Measurements from ENCODE around the gene SPATS2L. TPM values are rescaled to one million over a fixed set of nuclear protein-coding genes. Genes with fewer than 3 reads are reported as not detected.

Gene SPATS2L
- total RNA-seq, 1 experiment from 2014 or later = not detected

DNA sequence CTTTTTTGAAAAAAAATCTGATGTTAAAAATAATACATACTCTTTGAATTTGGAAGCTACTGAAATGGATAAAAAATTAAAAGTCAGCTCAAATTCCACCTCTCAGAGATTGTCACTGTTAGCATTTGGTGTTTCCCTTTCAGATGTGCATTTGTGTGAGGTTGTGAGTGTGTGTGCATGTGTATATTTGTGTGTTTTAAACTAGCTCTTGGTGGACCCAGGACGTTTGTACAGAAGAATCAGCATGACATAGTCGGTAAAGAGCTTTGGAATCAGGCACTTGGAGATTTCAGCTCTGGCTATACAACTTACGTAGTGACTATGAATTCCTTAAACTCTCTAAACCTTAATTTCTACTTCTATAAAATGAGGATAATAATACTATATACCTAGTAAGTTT lies 14.5 kb downstream of the SPATS2L start:
- Histone ChIP-seq H3K9ac (ENCODE audit: low read length) (no peak overlapping the region), H3K79me2 (ENCODE audit: low read length) (no peaks in the 10 kb centered on the region), H3K36me3 (ENCODE audit: insufficient read depth, low read length) (no peaks in the 10 kb centered on the region), H3K4me3 (ENCODE audit: low read length) (no peak overlapping the region), H3K4me1 (ENCODE audit: low read length) (no peaks in the 10 kb centered on the region), H3K27ac (ENCODE audit: low read length) (no peak overlapping the region), H3K27me3 (ENCODE audit: low read length) (no peaks in the 10 kb centered on the region), H3K9me3 (ENCODE audit: low read length) (no peaks in the 10 kb centered on the region), H4K20me1 (ENCODE audit: insufficient read depth, low read depth, low read length) (no peaks in the 10 kb centered on the region), H3K9me2 (replicated peaks; ENCODE audit: insufficient read depth, low read length) (no peaks in the 10 kb centered on the region), H2AFZ (ENCODE audit: low read length) (no peak overlapping the region), H3K4me2 (ENCODE audit: low read depth, low read length, poor library complexity, severe bottlenecking) (no peak overlapping the region)
- no peak for DNase-seq

DNA sequence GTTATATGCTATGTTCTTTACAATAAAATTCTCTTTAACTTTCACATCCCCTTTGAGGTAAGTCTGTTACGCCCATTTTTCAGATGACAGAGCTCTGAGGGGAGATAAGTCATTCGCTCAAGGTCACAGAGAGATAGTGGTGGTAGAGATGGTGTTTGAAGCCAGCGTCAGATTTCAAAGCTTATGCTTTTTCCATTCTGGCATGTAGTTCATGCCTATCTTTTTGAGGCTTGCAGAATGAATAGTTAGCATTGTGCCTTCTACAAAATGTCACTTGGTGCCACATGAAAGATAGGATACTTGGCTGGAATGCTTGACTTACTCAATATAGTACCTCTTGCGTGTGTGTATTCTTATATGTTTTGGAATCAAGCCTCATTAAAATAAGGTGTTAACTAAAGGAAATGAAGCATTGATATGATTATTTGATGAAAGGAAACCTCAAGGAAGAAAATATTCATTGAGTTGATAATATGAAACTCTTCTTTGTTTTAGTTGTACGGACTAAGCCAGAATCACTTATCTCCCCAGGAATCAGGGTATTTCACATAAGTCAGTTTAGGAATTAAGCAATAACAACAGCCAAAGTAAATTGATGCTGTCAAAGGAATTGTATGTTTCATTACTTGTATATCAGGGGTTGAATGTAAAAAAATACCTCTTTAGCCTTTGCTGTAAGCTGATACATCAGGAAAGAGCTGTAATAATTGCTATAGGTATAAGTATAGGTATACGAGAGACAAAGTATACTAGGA lies 15.5 kb downstream of the SPATS2L start:
- Histone ChIP-seq H4K20me1 (ENCODE audit: insufficient read depth, low read depth, low read length) (no peaks in the 10 kb centered on the region), H3K9ac (ENCODE audit: low read length) (no peak overlapping the region), H3K9me2 (replicated peaks; ENCODE audit: insufficient read depth, low read length) (no peaks in the 10 kb centered on the region), H3K36me3 (ENCODE audit: insufficient read depth, low read length) (no peaks in the 10 kb centered on the region), H3K27ac (ENCODE audit: low read length) (no peak overlapping the region), H3K4me2 (ENCODE audit: low read depth, low read length, poor library complexity, severe bottlenecking) (no peak overlapping the region), H2AFZ (ENCODE audit: low read length) (no peak overlapping the region), H3K4me3 (ENCODE audit: low read length) (no peak overlapping the region), H3K9me3 (ENCODE audit: low read length) (no peaks in the 10 kb centered on the region), H3K4me1 (ENCODE audit: low read length) (no peaks in the 10 kb centered on the region), H3K79me2 (ENCODE audit: low read length) (no peaks in the 10 kb centered on the region), H3K27me3 (ENCODE audit: low read length) (no peaks in the 10 kb centered on the region)
- no peak for DNase-seq

DNA sequence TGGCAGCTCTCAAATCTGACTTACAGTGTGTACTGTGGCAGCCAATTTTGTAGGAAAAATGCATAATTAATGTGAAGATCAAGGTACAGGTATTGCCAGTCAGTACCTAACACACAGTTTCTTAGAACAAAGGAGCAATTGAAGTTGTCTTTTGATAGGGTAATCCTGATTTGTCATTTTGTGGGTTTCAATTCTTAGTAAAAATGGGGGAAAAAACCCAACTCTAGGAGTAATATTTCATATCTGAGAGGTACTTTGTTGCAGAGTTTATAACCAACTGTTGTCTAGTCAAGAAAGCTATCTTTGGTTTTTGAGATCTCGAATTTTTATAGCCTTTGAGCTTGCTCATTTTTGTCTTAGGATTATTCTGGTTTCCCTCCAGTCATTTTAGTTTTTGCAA lies 16.1 kb downstream of the SPATS2L start:
- Histone ChIP-seq H3K4me2 (ENCODE audit: low read depth, low read length, poor library complexity, severe bottlenecking) (no peak overlapping the region), H3K9me3 (ENCODE audit: low read length) (no peaks in the 10 kb centered on the region), H3K4me1 (ENCODE audit: low read length) (no peaks in the 10 kb centered on the region), H2AFZ (ENCODE audit: low read length) (no peak overlapping the region), H3K4me3 (ENCODE audit: low read length) (no peak overlapping the region), H4K20me1 (ENCODE audit: insufficient read depth, low read depth, low read length) (no peaks in the 10 kb centered on the region), H3K79me2 (ENCODE audit: low read length) (no peaks in the 10 kb centered on the region), H3K9ac (ENCODE audit: low read length) (no peak overlapping the region), H3K27me3 (ENCODE audit: low read length) (no peaks in the 10 kb centered on the region), H3K36me3 (ENCODE audit: insufficient read depth, low read length) (no peaks in the 10 kb centered on the region), H3K27ac (ENCODE audit: low read length) (no peak overlapping the region), H3K9me2 (replicated peaks; ENCODE audit: insufficient read depth, low read length) (no peaks in the 10 kb centered on the region)
- DNase-seq = no peak

GRCh38 chr2:200324362-200324761 lies 17.9 kb downstream of the SPATS2L start:
- Histone ChIP-seq H3K4me1 (ENCODE audit: low read length) (no peaks in the 10 kb centered on the region), H3K27ac (ENCODE audit: low read length) (no peak overlapping the region), H3K79me2 (ENCODE audit: low read length) (no peaks in the 10 kb centered on the region), H3K36me3 (ENCODE audit: insufficient read depth, low read length) (no peaks in the 10 kb centered on the region), H3K9ac (ENCODE audit: low read length) (no peak overlapping the region), H3K9me3 (ENCODE audit: low read length) (no peaks in the 10 kb centered on the region), H3K4me2 (ENCODE audit: low read depth, low read length, poor library complexity, severe bottlenecking) (no peak overlapping the region), H2AFZ (ENCODE audit: low read length) (no peak overlapping the region), H3K9me2 (replicated peaks; ENCODE audit: insufficient read depth, low read length) (no peaks in the 10 kb centered on the region), H3K27me3 (ENCODE audit: low read length) (no peaks in the 10 kb centered on the region), H3K4me3 (ENCODE audit: low read length) (no peak overlapping the region), H4K20me1 (ENCODE audit: insufficient read depth, low read depth, low read length) (no peaks in the 10 kb centered on the region)
- DNase-seq = no peak

- Histone ChIP-seq H3K36me3 (ENCODE audit: insufficient read depth, low read length) (no peaks in the 10 kb centered on the region), H3K27me3 (ENCODE audit: low read length) (no peaks in the 10 kb centered on the region), H3K9ac (ENCODE audit: low read length) (no peak overlapping the region), H3K27ac (ENCODE audit: low read length) (no peak overlapping the region), H3K4me1 (ENCODE audit: low read length) (no peaks in the 10 kb centered on the region), H3K4me3 (ENCODE audit: low read length) (no peak overlapping the region), H4K20me1 (ENCODE audit: insufficient read depth, low read depth, low read length) (no peaks in the 10 kb centered on the region), H3K9me3 (ENCODE audit: low read length) (no peaks in the 10 kb centered on the region), H3K9me2 (replicated peaks; ENCODE audit: insufficient read depth, low read length) (no peaks in the 10 kb centered on the region), H3K79me2 (ENCODE audit: low read length) (no peaks in the 10 kb centered on the region), H3K4me2 (ENCODE audit: low read depth, low read length, poor library complexity, severe bottlenecking) (no peak overlapping the region), H2AFZ (ENCODE audit: low read length) (no peak overlapping the region)
- no peak for DNase-seq
These were observed 22.9 kb downstream of the SPATS2L start for GRCh38 chr2:200329384-200329783.

DNA sequence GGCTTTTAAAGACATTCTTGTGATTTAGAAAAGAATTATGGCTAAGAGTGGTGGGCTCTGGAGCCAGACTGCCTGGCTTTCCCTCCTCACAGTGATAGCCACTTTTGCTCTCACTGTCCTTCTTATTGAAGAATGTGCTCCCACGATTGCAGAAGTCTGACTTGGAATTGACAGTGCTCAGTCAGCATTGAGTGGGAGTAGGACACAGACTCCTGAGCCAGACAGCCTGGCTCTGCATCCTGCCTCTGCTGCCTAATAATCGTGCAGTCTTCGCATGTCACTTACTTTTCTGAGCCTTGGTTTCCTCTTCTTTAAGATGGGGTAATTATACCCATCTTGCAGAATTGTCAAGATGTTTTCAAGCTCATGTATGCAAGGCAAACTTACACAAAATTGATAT lies 23.3 kb downstream of the SPATS2L start:
- Histone ChIP-seq H4K20me1 (ENCODE audit: insufficient read depth, low read depth, low read length) (no peaks in the 10 kb centered on the region), H3K9me2 (replicated peaks; ENCODE audit: insufficient read depth, low read length) (no peaks in the 10 kb centered on the region), H3K27ac (ENCODE audit: low read length) (no peak overlapping the region), H3K27me3 (ENCODE audit: low read length) (no peaks in the 10 kb centered on the region), H3K79me2 (ENCODE audit: low read length) (no peaks in the 10 kb centered on the region), H3K9ac (ENCODE audit: low read length) (no peak overlapping the region), H2AFZ (ENCODE audit: low read length) (no peak overlapping the region), H3K9me3 (ENCODE audit: low read length) (no peaks in the 10 kb centered on the region), H3K4me3 (ENCODE audit: low read length) (no peak overlapping the region), H3K4me2 (ENCODE audit: low read depth, low read length, poor library complexity, severe bottlenecking) (no peak overlapping the region), H3K36me3 (ENCODE audit: insufficient read depth, low read length) (no peaks in the 10 kb centered on the region), H3K4me1 (ENCODE audit: low read length) (no peaks in the 10 kb centered on the region)
- no peak for DNase-seq

DNA sequence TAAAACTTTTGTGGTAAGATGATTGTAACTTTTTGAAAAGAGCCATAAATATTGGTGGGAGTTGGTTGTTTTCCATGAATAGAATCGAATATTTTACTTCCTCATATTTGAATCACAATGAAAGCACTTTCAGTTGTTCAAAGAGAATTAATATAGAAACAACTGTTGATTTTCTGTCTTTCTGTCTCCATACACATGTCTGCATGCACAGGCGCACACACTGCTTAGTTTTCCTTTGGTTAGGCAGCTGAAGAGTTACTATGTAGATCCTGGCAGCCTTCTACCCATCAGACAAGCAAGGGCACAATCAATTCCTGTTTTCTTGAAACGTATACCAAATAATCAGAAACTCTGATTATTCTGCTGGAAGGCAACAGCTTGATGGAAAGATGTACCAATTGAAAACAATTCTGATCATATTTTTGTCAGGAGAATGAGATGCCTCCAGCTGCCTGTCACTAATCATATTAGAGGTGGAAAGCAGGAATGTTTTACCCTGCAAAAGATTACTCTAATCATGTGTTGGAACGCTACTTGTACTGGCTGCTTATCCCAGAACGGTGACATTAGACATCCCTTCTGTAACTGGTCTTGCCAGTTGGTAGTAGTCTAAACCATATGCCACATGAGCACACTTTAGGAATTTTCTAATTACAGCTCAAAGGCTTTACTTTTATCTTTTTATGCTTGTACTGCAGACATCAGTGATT lies 24.0 kb downstream of the SPATS2L start:
- Histone ChIP-seq H4K20me1 (ENCODE audit: insufficient read depth, low read depth, low read length) (no peaks in the 10 kb centered on the region), H3K9me2 (replicated peaks; ENCODE audit: insufficient read depth, low read length) (no peaks in the 10 kb centered on the region), H3K9me3 (ENCODE audit: low read length) (no peaks in the 10 kb centered on the region), H3K27ac (ENCODE audit: low read length) (no peak overlapping the region), H3K79me2 (ENCODE audit: low read length) (no peaks in the 10 kb centered on the region), H3K9ac (ENCODE audit: low read length) (no peak overlapping the region), H3K4me3 (ENCODE audit: low read length) (no peak overlapping the region), H3K27me3 (ENCODE audit: low read length) (no peaks in the 10 kb centered on the region), H3K4me1 (ENCODE audit: low read length) (no peaks in the 10 kb centered on the region), H3K36me3 (ENCODE audit: insufficient read depth, low read length) (no peaks in the 10 kb centered on the region), H3K4me2 (ENCODE audit: low read depth, low read length, poor library complexity, severe bottlenecking) (no peak overlapping the region), H2AFZ (ENCODE audit: low read length) (no peak overlapping the region)
- no peak for DNase-seq

DNA sequence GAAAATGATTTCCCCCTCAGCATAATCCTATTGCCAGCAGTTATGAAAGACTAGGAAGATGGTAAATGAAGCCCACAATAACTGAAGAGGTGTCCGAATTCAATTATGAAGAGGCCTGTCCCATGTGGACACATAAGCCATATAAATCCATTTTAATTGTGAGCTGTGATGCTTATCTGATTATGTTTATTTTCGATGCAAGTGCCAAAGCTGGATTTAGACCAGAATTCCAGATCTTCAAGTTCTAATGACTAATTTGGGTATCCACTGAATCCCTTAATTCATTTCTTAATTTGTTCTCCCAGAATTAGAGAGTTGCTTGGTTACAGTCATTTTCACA lies 24.5 kb downstream of the SPATS2L start:
- Histone ChIP-seq H3K9ac (ENCODE audit: low read length) (no peak overlapping the region), H3K27me3 (ENCODE audit: low read length) (no peaks in the 10 kb centered on the region), H3K27ac (ENCODE audit: low read length) (no peak overlapping the region), H2AFZ (ENCODE audit: low read length) (no peak overlapping the region), H3K9me3 (ENCODE audit: low read length) (no peaks in the 10 kb centered on the region), H3K36me3 (ENCODE audit: insufficient read depth, low read length) (no peaks in the 10 kb centered on the region), H3K4me3 (ENCODE audit: low read length) (no peak overlapping the region), H3K9me2 (replicated peaks; ENCODE audit: insufficient read depth, low read length) (no peaks in the 10 kb centered on the region), H4K20me1 (ENCODE audit: insufficient read depth, low read depth, low read length) (no peaks in the 10 kb centered on the region), H3K79me2 (ENCODE audit: low read length) (no peaks in the 10 kb centered on the region), H3K4me2 (ENCODE audit: low read depth, low read length, poor library complexity, severe bottlenecking) (no peak overlapping the region), H3K4me1 (ENCODE audit: low read length) (no peaks in the 10 kb centered on the region)
- DNase-seq = no peak
